ENCODE measurements around the gene SPG7.

SPG7 gene

GRCh38 chr16:89576153-89577054, 68.2 kb downstream of the SPG7 start:
- no peak for DNase-seq (ENCODE audit: low read depth in 1 of 2, low spot score in 1 of 2)
- no peak overlapping the region for H3K4me3 ChIP-seq (replicated peaks; ENCODE audit: insufficient read depth, low read length)

GRCh38 chr16:89577055-89577759, 69.0 kb downstream of the SPG7 start:
- Histone ChIP-seq H3K27me3 (ENCODE audit: insufficient read depth, poor library complexity, severe bottlenecking) (no peaks in the 10 kb centered on the region), H3K27ac (replicated peaks) (no peak overlapping the region), H3K4me3 (replicated peaks; ENCODE audit: insufficient read depth, low read length) (no peak overlapping the region)
- TF ChIP-seq POLR2AphosphoS5 (IDR thresholded peaks at IDR 0.05; ENCODE audit: low read depth) (no peak), CTCF (IDR thresholded peaks at IDR 0.05; ENCODE audit: insufficient read depth, low read length) (no peak), GABPA (IDR thresholded peaks at IDR 0.05; ENCODE audit: low read depth) (no peak), SPI1 (IDR thresholded peaks at IDR 0.05; ENCODE audit: borderline replicate concordance, low read depth) (no peak)
- TF ChIP-seq, protein P1, sequence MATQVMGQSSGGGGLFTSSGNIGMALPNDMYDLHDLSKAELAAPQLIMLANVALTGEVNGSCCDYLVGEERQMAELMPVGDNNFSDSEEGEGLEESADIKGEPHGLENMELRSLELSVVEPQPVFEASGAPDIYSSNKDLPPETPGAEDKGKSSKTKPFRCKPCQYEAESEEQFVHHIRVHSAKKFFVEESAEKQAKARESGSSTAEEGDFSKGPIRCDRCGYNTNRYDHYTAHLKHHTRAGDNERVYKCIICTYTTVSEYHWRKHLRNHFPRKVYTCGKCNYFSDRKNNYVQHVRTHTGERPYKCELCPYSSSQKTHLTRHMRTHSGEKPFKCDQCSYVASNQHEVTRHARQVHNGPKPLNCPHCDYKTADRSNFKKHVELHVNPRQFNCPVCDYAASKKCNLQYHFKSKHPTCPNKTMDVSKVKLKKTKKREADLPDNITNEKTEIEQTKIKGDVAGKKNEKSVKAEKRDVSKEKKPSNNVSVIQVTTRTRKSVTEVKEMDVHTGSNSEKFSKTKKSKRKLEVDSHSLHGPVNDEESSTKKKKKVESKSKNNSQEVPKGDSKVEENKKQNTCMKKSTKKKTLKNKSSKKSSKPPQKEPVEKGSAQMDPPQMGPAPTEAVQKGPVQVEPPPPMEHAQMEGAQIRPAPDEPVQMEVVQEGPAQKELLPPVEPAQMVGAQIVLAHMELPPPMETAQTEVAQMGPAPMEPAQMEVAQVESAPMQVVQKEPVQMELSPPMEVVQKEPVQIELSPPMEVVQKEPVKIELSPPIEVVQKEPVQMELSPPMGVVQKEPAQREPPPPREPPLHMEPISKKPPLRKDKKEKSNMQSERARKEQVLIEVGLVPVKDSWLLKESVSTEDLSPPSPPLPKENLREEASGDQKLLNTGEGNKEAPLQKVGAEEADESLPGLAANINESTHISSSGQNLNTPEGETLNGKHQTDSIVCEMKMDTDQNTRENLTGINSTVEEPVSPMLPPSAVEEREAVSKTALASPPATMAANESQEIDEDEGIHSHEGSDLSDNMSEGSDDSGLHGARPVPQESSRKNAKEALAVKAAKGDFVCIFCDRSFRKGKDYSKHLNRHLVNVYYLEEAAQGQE (IDR thresholded peaks at IDR 0.05; ENCODE audit: insufficient replicate concordance, low read depth), result no peak
- DNase-seq (ENCODE audit: low read depth in 1 of 2, low spot score in 1 of 2), result no peak

More at GRCh38 chr16:89576153-89577054, 68.2 kb downstream of the SPG7 start:
- Histone ChIP-seq H3K27ac (replicated peaks) (no peak overlapping the region), H3K27me3 (ENCODE audit: insufficient read depth, poor library complexity, severe bottlenecking) (no peaks in the 10 kb centered on the region)
- TF ChIP-seq CTCF (IDR thresholded peaks at IDR 0.05; ENCODE audit: insufficient read depth, low read length), result no peak
- no peak for TF ChIP-seq GABPA (IDR thresholded peaks at IDR 0.05; ENCODE audit: low read depth)
- no peak for TF ChIP-seq POLR2AphosphoS5 (IDR thresholded peaks at IDR 0.05; ENCODE audit: low read depth)
- no peak for TF ChIP-seq SPI1 (IDR thresholded peaks at IDR 0.05; ENCODE audit: borderline replicate concordance, low read depth)
- TF ChIP-seq, protein P1 (IDR thresholded peaks at IDR 0.05; ENCODE audit: insufficient replicate concordance, low read depth), result no peak

GRCh38 chr16:89579351-89579750, 71.1 kb downstream of the SPG7 start:
- H3K27ac ChIP-seq (replicated peaks), result no peak overlapping the region
- no peaks in the 10 kb centered on the region for H3K27me3 ChIP-seq (ENCODE audit: insufficient read depth, poor library complexity, severe bottlenecking)
- TF ChIP-seq, protein P1 (IDR thresholded peaks at IDR 0.05; ENCODE audit: insufficient replicate concordance, low read depth), result no peak
- TF ChIP-seq POLR2AphosphoS5 (IDR thresholded peaks at IDR 0.05; ENCODE audit: low read depth) (no peak), CTCF (IDR thresholded peaks at IDR 0.05; ENCODE audit: insufficient read depth, low read length) (no peak), GABPA (IDR thresholded peaks at IDR 0.05; ENCODE audit: low read depth) (no peak), SPI1 (IDR thresholded peaks at IDR 0.05; ENCODE audit: borderline replicate concordance, low read depth) (no peak)
- H3K4me3 ChIP-seq (replicated peaks; ENCODE audit: insufficient read depth, low read length), result no peak overlapping the region
- no peak for DNase-seq (ENCODE audit: low read depth in 1 of 2, low spot score in 1 of 2)

All from HL-60 (cell line).